Pons (tissue), 1 donor: ENCODE data around the gene POC1A.
A peak's percentile ranks its signal among the peaks of the same experiment; 100 is the strongest.

Source experiments
- DNase-seq: peaks from one replicate; pipeline ENCODE4 v3.0.0-alpha.2; 2016; ENCODE audit warnings: low spot score

The POC1A gene

DNA sequence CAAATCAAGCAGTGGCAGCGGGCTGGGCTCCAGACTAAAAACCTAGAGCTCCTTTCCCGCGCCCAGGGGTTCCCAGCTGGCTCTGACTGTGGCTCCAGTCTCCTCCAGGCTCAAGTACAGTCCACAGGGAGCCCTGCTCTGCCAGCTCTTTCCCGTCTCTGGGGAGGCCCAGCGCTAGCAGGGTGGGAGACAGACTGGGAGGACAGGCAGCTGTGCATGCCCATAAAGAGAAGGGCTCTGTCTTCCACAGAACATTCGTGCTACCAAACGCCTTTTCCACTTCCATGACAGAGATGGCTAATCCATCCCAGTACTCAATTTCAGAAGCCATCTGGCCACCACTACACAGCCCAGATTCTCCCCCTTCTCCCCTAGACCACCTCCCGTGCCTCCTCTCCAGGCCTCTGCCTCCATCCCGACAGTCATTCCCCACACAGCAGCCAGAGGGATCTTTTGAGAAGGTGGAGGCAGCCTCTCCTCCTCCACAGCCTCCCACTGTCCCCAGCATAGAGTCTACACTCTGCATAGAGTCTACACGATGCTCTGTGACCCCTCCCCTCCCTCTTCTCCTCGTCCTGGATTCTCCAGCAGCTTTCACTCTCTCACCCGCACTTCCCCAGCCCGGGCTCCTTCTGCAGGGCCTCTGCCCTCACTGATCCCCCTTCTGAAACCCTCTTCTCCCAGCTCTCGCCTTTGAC lies 91.0 kb downstream of the POC1A start:
- DNase-seq: no peak

DNA sequence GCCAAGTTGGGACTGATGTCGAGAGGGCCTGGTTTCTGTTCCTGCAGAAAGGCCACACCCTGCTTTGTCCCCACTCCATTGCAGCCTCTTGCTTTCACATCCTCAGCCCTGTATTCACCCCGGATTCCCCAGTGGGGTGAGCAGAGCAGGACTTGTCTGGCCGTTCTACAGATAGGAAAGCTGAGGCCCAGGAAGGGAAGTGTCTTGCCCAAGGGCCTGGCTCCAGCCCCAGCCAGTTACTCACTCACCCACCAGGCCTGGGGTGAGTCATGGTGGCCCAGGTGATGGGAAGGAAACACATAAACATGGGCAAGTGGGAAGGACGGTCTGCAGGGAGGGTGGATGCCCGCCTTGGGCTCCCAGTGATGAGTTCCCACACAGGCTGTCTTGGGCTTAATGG lies 91.7 kb downstream of the POC1A start:
- DNase-seq: no peak

DNA sequence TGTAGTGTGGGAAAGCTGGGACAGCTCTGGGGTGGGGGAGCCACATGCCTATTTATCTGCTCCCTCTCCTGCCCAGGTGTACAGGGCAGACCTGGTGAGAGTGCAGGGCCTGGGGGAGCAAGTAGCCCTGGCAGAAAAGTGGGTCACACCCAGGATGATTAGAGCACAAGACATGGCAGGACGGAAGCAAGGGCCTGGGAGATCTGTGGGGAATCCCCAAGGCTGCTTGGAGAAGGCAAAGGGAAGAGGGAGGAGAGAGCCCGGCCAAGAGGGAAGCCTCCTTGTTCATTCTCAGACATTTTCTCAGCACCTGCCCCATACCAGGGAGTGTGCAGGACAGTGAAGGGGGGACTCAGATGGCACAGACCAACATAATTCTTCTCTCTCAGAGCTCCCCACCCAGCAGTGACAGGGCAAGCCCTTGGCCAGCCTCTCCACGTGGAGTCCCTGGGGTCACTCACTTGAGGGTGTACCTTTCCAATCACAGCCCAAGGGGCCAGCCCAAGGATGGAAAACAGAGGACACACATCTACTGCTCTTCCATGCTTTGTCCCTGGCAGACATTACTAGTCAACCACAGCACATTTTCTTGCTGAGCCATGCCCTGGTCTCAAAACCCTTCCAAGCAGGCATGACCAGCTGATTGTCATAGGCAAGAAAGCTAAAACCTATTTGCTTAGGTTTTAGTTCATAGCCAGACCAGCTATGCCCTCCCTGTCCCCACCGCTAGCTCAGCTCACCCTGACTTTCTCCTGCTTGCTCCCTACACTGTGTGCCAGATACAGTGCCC lies 92.9 kb downstream of the POC1A start:
- DNase-seq: no peak

DNA sequence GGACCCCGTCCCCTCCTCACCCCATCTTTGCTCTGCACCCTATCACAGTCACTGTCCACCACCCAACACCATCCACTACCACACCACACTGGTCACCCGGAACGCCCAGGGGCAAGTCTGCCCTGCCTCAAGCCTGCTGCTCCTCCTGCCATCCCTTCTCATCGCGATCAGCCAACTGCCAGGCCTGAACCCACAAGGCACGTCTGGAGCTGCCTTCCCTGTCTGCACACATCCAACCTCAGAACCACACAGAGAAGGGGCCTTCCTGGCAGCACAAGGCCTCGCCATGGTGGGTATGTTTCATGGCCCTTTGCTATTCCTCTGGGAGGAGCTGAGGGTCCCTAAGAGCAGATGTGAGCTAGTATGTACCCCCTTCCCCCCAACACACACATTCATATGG lies 94.4 kb downstream of the POC1A start:
- no peak for DNase-seq

DNA sequence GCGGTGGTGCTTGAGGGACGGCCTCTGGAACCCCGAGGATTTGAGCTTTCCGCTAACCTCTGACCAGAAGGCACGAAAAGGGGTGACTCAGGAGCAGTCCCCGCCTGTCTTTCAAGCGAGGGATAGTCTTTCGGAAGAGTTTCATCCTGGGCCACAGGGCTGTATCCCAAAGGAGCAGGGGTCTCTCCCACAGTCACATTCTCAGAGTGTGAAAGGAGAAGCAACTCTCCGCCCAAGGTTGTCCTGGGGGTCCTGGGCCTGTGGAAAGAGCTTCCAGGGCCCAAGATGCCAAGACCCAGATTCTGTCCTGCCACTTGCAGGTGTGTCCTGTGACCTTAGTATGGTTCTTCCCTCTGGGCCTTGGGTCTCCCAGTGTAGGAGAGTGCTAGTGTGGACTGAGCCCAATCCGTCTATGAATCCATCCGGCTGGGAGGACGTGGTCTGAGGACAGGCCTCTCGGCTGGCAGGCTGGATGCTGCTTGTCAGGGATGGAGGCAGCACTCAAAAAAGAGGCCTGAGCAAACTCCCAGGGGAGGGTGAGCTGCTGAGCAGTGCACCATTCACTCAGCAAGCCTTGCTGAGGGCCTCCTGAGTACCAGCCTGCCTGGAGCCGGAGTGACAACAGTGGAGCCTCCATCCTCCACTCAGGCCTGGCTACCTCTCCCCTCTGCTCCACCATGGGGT lies 96.3 kb downstream of the POC1A start:
- DNase-seq: no peak

DNA sequence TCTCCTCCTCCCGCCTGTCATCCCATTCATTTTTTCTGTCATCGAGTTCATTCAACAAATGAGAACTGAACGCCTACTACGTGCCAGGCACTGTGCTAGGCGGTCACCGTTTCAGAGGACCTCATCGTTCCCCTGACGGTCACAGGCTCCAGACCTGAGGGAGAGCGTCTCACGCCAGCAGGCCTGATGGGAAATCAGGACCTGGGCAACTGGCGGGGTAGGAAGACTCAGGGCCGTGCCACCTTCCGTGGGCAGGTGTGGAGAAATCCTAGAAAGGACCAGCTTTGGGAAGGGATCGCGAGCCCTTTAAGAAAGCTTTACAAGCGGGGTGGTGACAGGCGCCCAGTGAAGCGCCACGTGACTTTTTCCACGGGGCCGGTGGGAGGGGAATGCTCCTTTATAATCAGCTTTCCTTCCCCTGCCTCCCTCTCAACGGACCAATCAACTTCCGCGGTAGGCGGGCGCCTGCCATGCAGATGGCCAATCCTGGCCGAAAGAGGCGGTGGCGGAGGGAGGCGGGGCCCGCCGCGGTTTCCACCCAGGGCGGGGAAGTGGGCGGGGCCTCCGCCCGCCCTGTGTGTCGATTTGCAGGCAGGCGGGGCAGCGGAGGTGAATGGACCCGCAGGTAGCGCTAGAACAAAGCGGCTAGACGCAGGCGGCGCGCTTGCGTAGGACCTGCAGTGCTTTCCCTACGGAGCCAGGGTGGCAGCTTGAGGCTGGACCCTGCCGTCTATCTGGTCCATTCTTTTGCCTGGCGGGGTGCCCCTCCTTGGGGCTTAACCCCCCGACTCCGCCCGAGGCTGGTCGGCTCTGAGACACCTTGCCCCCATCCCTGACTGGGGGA lies 97.0 kb downstream of the POC1A start:
- DNase-seq: peak; percentile 100

DNA sequence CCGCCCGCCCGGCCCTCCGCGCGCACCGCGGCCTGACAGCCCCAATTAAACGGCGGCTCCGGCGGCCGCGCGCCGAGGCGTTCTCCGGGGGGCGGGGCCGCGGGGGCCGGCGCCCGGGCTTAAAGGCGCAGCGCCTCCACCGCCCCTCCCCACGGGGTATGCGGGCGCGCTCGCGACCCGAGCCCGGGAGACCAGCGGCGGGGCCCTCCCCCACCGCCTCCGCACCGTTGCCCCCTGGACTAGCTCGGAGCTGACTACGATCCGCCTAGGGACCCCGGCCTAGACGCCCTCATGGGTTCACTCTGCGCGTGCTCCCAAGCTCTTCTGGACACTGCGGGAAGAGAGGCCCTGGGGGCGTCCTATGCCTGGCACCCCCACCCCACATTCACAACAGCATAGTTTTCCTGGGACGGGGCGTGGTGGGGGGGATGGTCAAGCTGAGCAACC lies 97.7 kb downstream of the POC1A start, which contains the start of gene DUSP7:
TSS of gene DUSP7 (minus strand) at position 51 of the 447 bp plus-strand sequence. CDS start 205 bp downstream, outside the sequence.
- peak; percentile 67 for DNase-seq

DNA sequence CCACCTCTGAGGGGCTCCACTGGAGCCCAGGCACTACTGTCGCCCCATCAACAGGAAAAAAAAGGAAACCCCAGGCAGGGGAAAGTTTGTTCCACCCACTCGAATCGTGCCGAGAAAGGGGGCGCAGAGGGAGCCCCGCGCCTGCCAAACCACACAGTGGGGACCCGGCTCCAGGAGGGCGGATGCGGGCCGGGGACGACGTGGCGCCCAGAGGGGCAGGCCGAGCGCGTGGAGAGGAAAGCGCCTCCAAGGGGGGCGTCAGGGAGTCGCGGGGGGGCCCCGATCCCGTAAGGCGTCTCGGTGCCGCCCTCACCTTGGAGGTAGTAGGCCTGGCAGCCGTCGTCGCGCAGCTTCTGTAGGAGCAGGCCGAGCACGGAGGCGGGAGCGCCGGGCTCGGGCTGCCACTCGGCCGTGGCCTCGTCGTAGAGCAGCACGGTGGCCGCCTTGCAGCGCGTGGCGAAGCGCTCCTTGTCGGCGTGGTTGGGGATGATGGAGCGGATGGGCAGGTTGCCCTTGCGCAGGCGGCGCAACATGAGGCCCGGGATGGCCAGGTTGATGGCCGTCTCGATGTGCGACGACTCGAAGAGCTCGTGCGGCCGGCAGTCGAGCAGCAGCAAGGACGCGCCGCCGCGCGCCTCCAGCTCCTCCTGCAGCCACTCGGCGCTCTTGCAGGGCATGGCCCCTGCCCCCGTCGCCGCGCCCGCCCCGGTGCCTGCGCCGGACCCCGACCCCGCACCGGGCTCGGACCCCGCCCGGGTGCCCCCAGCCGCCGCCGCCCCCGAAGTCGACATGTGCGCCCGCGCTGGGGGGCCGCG lies 98.5 kb downstream of the POC1A start:
- DNase-seq: no peak

DNA sequence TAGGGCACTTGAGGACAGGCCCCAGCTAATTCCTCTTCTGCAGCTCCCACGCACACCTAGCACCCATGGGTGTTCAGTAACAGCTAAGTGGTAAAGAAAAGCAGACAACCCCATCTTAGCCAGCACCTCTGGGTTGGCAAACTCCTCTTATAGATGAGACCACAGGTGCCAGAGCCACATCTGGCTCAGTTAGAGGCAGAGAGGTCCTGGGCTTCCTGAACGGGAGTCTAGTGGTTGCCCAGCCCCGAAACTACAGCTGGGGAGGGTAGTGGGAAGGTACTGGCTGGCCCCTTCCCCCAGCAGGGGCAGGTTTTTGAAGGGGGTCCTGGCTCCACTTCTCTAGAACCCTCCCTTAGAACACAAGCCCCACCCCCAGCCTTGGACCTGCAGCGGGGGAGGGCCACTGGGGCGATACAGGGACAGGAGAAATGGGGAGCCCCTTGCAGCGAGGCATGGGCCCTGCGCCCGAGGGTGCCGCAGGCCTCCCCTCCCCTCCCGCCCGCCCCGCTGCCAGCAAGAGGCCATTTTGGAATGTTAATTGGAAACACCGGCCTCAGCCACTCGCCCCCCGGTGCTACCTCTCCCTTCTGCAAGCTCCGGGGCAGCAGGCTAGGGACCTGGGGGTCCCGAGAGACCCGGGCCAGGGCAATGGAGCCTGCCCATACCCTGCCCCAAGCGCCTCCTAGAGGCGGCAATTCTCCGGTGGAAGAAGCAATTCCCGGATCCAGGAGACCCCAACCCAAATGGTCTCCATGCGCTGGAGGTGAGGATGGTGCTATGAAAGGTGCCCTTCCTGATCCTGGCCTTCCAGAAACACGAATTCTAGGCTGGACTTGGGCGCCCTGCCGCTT lies 99.3 kb downstream of the POC1A start:
- no peak for DNase-seq

DNA sequence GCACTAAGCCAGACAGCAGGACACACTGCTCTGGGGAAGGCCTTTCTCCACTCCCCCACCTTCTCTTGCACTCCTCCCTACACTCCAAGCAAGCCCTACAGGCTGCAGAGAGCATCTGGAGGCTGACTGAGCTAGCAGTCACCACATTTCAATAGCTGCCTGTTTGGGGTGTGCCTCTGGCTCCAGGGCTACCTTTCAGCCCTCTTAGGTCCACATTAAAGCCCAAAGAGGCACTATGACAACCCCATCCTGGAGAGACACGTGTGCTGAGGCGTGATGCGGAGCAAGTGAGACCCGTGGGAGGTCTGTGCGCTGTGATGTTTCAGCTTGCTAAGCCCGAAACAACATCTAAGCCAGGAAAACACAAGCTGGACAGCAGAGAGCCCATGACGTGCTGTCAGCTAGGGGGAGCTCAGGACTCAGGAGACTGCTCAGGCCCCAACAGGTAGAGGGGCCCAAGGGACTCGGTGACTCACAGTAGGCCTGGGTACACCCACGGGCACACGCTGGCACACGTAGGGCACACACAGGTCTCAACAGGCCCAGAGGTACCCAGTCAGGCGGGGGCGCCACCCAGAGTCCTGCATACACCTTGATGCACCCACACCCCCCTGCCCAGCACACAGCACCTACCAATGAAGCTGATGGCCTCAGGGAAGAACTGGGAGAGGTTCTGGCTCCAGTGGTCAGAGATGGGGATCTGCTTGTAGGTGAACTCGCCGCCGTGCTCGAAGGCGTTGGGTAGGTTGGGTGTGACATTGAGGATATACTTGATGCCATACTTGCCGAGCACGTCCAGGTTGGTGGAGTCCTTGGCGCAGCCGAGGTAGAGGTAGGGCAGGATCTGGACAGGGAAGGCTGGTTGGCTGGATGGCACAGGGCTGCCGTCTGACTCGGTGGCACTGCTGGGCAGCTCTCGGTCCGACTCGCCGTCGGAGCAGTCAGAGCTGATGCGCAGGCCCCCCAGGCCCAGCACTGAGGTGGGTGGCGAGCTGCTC lies 100.6 kb downstream of the POC1A start:
- DNase-seq: peak; percentile 78

DNA sequence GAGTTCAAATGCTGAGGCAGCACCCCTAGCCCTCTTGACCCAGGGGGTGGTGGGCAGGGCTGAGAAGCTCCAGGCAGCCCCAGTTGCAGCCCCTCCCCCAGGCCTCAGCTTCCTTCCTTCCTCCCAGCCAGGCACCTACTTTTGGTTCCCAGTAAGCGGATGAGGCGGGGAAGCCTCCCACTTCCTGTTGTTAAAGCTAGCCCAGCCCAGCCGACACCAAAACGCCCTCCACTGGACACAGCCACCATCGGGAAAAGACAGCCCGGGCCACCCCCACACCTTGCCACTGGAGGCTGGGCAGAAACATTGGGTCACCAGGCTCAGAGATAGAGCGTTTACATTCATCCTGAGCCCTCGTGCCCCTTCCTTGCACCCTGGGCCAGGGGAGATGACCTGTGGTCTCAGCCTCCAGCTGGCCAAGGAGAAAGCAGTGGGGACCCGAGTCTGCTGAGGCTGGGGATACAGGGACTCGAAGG lies 101.4 kb downstream of the POC1A start:
- DNase-seq: peak; percentile 91

DNA sequence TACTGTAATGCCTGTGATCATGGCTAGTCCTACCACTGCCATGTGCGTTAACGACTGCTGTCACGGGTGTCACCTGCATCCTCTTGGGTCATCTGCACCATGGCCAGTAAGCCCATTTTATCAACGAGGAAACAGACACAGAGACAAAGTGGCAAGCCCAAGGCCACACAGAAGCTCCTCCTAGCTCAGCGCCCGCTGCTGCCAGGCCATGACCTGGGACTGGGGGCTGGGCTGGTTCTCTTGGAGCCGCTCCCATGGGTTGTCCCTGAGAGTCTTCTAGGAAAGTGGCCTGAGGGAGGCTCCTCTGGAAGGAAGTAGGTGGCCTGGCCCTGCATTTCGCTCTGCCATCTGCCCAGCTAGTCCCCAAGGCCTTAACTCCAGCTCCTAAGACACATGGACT lies 102.8 kb downstream of the POC1A start:
- no peak for DNase-seq

DNA sequence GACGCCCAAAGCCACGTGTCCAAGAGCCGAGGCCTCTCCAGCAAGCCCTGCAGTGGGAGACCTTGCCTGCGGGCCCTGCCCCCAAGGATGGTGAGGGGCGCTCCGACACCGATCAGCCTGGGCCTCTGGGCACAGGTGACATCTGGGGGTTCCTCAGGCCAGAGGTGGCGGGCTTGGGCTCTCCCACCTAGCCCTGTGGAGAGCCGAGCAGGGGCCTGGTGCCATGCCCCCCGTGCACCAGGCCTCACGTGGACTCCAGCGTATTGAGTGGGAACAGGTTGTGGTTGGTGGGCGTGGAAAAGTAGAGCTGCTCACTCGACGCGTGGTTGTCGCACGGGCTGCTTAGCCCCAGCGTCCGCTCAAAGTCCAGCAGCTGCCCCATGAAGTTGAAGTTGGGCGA lies 103.7 kb downstream of the POC1A start:
- DNase-seq: no peak

DNA sequence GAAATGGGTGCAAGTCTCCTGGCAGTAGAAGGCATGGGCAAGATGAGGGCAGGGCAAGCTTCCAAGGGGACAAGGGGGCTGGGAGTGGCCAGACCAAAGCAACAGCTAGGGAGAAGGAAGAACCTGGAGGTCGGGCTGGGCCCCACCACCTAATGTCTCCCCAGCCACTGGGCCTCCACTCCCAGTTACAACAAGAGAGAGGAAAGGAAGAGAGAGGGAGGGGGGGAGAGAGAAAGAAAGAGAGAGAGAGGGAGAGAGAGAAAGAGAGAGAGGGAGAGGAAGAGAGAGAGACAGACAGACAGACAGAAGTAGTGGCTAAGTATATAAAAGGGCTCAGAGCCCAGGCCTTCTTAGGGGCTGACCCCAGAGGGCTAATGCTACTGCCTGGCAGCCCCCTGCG lies 104.7 kb downstream of the POC1A start:
- DNase-seq: no peak

DNA sequence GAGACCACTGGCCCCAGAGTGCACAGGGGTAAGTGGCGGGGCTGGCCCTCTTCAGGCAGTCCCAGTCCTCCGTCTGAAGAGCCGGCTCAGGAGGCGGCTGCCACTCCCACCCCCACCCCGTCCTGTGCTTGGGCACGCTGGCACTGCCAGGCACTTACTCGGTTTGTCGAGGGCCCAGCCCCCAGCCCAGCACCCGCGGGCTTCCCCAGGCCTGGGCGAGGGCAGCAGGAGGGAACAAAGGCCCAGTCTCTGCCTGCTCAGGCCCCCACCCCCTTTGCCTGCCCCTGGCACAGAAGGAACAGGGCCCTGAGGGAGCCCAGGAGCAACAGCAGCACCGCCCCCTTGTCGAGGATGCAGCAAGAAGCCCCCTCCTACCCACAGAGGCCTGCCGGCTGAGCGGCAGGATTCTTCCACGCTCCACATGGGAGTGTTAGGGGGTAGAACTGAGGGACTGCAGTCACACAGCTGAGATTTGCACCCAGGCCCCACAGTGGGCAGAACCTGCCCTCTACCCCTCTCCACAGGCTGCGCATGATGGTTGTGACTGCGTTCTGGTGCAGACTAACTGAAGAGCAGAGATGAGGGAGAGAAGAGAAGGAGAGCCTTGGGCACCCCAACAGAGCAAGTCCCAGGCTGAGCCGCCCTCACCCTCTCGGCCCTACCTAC lies 106.8 kb downstream of the POC1A start:
- DNase-seq: peak; percentile 96

DNA sequence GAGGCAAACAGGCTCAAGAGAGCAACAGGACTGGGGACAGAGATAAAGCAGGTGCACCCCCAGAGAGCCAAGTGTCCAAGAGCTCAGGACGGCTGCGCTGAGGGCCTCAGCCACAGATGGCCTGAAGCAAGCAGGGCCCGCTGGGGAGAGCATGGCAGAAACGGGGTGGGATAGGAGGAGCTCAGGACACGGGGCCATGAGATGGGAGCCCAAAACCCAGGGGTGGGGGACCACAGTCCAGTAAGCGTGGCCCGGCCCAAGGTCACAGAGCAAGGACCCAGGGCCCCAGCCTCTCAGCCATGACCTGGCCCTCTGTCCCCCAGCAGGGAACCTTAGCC lies 107.4 kb downstream of the POC1A start:
- DNase-seq: no peak

DNA sequence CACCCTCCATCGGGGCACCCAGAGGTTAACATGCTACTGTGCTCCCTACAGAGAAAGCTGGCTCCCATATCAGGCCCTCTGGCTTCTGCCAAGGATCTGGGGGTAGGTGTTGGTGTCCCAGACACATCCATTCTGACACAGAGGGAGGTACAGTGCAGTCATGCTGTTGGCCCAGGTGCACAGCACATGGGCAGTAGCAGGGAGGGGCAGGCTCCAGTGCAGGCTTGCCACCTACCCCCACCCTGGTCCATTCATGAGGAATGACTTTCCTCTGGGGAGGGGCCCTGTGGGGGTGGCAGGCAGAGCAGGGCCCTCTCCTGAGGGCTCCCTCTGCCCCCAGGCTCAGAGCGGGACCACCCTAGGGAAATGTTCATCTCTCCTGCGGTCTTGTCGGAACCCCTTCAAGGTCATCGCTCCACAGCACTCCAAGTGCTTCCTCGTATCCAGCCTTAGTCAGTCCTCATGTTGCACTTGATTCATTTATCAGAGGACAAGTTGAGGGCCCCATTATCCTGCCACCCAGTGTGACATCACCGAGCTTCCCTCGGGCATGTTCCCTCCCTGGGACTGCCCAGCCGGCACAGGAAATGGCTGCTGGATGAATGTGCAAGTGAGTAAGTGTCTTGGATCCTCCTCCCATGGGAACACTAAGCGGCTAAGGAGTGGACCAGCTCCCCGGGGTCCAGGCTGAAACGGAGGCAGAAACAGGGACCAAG lies 107.9 kb downstream of the POC1A start:
- DNase-seq: peak; percentile 71
